ENCODE results near the gene CADPS2.
"Not testable (repeated sequence)": the region's sequence is repeated elsewhere in the genome, so short reads cannot be mapped to it uniquely, and the experiment has no call there.

Gene CADPS2

GRCh38 chr7:122849957-122850328 is 36.3 kb downstream of the CADPS2 start:
- no peak for DNase-seq (ENCODE audit: low spot score)

GRCh38 chr7:122849322-122849956 is 36.8 kb downstream of the CADPS2 start:
- DNase-seq (ENCODE audit: low spot score): no peak

GRCh38 chr7:122847871-122848473 is 38.3 kb downstream of the CADPS2 start:
- no peak for DNase-seq (ENCODE audit: low spot score)

- no peak for DNase-seq (ENCODE audit: low spot score)
These were observed 39.7 kb downstream of the CADPS2 start for GRCh38 chr7:122846591-122846990.

GRCh38 chr7:122845286-122845685 is 41.0 kb downstream of the CADPS2 start:
- no peak for DNase-seq (ENCODE audit: low spot score)

- no peak for DNase-seq (ENCODE audit: low spot score)
These were observed 41.9 kb downstream of the CADPS2 start for GRCh38 chr7:122844191-122844988.

GRCh38 chr7:122842971-122843370 is 43.3 kb downstream of the CADPS2 start:
- no peak for DNase-seq (ENCODE audit: low spot score)

- not testable (repeated sequence) for DNase-seq (ENCODE audit: low spot score)
These were observed 50.0 kb downstream of the CADPS2 start for GRCh38 chr7:122836286-122836685.

- DNase-seq (ENCODE audit: low spot score): not testable (repeated sequence)
These were observed 51.7 kb downstream of the CADPS2 start for GRCh38 chr7:122834571-122834942.

- DNase-seq (ENCODE audit: low spot score): no peak
These were observed 52.2 kb downstream of the CADPS2 start for GRCh38 chr7:122833888-122834570.

GRCh38 chr7:122831436-122831835 is 54.8 kb downstream of the CADPS2 start:
- DNase-seq (ENCODE audit: low spot score): no peak

GRCh38 chr7:122829962-122830361 is 56.3 kb downstream of the CADPS2 start:
- no peak for DNase-seq (ENCODE audit: low spot score)

- no peak for DNase-seq (ENCODE audit: low spot score)
These were observed 58.5 kb downstream of the CADPS2 start for GRCh38 chr7:122827763-122828162.

- DNase-seq (ENCODE audit: low spot score): no peak
These were observed 72.4 kb downstream of the CADPS2 start for GRCh38 chr7:122813845-122814244.

GRCh38 chr7:122803851-122804250 is 82.4 kb downstream of the CADPS2 start:
- no peak for DNase-seq (ENCODE audit: low spot score)

- DNase-seq (ENCODE audit: low spot score): no peak
These were observed 82.9 kb downstream of the CADPS2 start for GRCh38 chr7:122803323-122803722.

- DNase-seq (ENCODE audit: low spot score): no peak
These were observed 83.9 kb downstream of the CADPS2 start for GRCh38 chr7:122802301-122802751.

- no peak for DNase-seq (ENCODE audit: low spot score)
These were observed 94.2 kb downstream of the CADPS2 start for GRCh38 chr7:122791959-122792545.

GRCh38 chr7:122790591-122790990 is 95.7 kb downstream of the CADPS2 start:
- no peak for DNase-seq (ENCODE audit: low spot score)

- no peak for DNase-seq (ENCODE audit: low spot score)
These were observed 96.1 kb downstream of the CADPS2 start for GRCh38 chr7:122790132-122790531.

GRCh38 chr7:122789156-122789555 is 97.1 kb downstream of the CADPS2 start:
- no peak for DNase-seq (ENCODE audit: low spot score)

GRCh38 chr7:122770686-122771335 is 115.4 kb downstream of the CADPS2 start:
- DNase-seq (ENCODE audit: low spot score): no peak

Data from CD4-positive, alpha-beta T cell treated with Interleukin-6 at 100 ng/mL for 8 hours (primary cell).